GM10847 (cell line): ENCODE data around the gene SUN5.

Source experiments
- POLR2A ChIP-seq: IDR thresholded peaks from 2 replicates; pipeline ENCODE4 v1.6.1; 2011; ENCODE audit not compliant: insufficient read length; ENCODE audit errors: extremely low read depth

Gene SUN5

DNA sequence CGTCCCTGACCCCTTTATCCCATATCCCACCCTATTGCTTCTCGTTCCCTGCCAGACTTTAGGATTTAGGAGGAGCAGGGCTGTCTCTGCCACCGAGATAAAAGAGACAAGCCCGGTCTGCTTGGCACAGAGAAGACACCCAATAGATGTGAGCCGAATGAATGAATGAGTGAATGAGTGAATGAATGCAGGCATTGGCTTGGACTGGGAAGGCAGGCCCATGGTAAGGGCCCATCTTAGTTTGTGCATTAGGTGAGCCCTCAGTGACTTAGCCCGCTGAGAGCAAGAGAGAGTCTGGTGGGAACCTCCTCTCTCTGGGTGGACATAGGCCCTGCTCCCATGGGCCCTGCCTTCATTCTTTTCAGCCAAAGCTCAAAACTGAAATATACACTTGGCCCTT, 26.3 kb upstream of the SUN5 start:
- TF ChIP-seq POLR2A, result no peak

GRCh38 chr20:33030076-33030475, 25.8 kb upstream of the SUN5 start:
- no peak for TF ChIP-seq POLR2A

DNA sequence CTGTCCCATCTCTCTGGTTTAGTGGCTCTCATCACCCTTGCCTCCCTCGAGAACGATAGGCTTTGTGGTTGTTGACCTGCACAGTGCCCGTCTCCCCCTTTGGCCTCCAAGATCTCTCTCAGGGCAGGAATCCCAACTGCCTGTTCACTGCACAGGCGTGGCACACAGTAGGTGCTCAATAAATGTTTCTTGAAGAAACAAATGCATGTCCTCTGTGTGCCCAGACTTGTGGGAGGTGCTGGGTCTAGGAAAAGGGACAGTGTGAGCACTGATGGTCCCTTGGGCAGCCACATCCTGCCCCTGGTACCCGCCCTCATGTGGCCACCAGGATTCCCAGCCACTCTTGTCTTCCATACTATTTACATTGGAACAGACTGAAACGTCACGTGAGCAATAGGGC, 24.6 kb upstream of the SUN5 start:
- no peak for TF ChIP-seq POLR2A

GRCh38 chr20:33027769-33028751, 23.8 kb upstream of the SUN5 start:
- no peak for TF ChIP-seq POLR2A

DNA sequence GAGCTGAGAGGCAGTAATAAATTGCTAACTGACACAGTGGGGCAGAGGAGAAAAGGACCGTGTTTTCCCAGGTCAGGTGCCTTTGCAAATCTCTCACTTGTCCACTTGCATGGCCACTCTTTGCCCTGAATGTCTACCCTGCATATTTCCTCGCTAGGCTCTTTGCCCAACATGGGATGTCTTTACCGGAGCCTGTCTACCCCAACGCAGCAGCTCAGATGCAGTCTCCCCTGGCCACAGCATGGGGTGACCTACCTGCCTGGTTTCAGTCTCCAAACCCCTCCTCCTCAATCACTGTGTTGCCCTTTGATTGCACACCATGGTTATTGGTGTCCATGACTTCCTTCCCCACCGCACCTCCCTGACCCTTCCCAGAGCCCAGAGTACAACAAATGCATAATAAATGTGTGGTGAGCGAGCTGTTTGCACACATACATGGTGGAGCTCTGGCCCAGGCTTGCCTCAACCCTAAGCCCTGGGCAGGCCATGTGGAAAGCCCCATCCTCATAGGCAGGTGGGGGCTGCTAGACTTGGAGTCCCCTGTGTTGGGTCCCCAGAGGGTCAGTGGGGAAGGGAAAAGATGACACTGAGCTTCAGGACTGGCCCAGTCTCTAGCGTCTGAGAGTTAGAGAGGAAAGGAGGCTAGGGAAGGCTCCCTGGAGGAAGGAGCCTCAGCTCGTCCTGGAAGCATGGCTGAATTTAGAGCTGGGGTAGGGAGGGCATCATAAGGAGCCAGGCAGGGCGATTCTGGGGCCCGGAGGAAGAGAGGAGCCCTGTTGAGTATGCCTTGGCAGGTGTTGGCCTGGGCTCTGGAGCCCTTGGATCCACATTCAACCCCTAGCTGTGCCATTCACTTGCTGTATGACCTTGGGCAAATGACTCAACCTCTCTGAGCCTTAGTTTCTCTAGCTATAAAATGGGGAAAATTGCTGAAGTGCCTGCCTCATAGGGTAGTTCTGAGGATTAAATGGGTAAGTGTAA, 22.8 kb upstream of the SUN5 start:
- TF ChIP-seq POLR2A, result no peak

- TF ChIP-seq POLR2A, result no peak
Measured at GRCh38 chr20:33026072-33026778, 22.0 kb upstream of the SUN5 start.

- no peak for TF ChIP-seq POLR2A
Measured at GRCh38 chr20:33025318-33025876, 21.2 kb upstream of the SUN5 start.

DNA sequence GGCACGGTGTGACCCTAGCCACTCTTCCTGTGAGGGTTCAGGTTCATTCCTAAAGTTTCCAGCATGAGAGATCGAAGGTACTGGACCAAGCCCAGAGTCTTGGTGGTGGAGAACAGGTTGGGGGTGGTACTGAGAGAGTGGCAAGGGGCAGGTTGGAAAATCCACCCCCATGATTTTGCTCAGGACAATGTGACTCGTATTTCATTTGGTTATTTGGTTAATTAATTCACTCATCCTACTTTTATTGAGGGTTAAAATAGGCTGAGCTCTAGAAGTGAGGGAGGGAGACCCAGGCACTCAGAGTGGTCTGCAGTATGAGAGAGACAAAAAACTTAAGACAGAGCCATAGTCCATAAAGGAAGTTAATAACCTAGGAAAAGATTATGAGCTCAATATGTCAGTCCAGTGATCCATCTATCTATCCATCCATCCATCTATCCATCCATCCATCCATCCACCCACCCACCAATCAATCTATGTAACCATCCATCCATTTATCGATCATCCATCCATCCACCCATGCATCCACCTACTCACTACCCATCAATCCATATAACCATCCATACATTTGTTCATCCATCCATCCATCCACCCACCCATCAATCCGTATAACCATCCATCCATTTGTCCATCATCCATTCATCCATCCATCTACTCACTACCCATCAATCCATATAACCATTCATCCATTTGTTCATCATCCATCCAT, 20.5 kb upstream of the SUN5 start:
- no peak for TF ChIP-seq POLR2A

DNA sequence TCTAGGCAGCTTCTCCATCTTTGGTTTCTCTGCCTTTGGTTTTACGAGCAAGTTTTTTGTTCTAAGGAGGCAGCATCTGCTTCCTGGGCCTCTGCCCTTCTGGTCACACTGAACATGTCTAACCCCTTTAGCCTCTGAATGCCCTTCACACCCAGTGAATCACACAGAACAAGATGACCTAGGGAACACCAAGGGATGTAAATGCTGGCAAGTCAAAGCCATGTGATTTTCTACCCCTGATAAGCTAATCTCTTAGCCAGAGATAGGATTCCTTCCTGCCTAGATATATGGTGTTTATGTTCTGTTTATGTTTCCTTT, 20.0 kb upstream of the SUN5 start:
- no peak for TF ChIP-seq POLR2A

DNA sequence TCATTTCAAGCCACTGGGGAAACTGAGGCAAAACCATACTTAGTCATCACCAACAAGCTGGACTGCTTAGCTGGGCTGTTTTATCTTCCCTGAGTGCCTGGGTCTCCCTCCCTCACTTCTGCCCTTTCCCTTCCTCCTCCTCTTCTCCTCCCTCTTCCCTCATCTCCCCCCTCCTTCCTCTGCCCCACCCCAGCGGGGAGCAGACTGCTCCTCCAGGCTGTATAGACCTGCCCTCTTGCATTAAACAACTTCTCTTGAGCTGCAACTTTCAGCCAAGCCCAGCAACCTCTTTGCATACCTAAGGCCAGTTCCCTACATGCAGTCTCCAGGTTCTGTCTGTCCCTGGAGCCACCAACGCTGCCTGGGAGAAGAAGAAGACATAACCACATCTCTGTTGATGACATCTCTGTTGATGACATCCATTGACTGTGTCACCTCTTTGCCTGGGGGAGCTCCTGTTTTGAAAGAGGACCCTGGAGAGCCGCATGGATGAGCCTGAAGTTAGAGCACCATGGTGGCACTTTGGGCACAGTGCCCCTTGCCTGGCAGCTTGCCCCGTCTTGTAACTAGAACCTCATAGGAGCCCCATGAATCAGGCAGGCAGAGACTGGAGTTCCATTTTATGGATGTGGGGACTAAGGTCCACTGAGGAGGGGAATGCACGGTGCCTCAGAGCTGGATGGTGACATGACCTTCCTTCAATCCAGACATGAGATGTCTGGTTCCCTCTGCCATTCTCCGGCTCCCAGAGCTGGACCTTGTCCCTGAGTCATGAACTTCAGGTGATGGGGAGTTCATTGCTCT, 19.4 kb upstream of the SUN5 start:
- no peak for TF ChIP-seq POLR2A

DNA sequence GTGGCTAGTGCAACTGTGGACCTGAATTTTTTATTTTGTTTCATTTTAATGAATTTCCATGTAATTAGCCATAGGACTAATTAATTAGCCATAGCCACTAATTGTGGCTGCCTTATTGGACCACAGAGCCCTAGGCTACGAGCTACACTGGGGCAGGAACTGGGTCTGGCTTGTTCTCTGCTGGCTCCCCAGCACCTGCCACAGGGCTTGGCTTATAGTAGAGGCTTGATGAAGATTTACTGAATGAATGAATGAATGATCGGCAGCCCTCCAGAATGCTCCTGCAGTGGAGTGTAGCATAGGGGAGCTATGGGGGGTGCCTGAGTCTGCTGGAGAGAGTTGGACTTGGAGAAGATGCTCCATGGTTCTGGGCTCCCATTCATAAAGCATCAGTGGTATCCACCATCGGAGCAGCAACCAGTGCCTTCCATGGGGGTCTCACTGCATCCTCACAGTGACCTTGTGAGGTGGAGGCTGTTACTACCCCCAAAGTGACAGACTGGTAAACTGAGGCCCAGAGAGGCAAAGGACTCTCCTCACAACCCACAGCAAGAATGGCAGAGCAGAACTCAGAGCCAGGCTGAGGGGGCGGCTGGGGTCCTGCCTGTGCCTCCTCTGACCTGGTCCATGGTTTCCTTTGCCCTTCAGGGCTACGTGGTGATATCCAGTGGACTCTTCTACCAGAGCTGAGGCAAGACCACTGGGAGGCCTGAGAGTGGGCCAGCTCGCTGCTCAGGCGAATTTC, 18.6 kb upstream of the SUN5 start:
- no peak for TF ChIP-seq POLR2A

DNA sequence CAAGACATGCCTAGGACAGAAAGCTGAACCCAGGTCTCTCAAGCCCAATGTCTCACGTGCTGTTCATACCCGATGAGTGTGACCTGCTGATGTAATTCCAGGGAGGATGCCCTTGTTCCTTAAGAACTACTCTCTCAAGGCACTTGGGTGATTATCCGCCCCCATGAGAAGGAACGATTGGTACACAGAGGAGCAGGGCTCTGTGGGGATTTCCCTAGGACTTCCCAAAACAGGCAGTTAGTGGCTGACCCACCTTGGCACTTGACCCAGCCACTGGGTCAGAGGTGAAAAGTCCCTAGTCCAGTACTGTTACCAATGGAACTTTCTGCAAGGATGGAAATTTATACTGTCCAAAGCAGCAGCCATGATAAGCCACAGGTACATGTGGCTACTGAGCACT, 18.1 kb upstream of the SUN5 start:
- no peak for TF ChIP-seq POLR2A

GRCh38 chr20:33021879-33022278, 17.6 kb upstream of the SUN5 start:
- TF ChIP-seq POLR2A, result no peak
